ENCODE results near the gene TRIM9.

- no peak for TF ChIP-seq CTCF (IDR thresholded peaks at IDR 0.05 in 4 of 5, conservative IDR thresholded peaks at IDR 0.05 in 1 of 5)
- TF ChIP-seq POLR2A (IDR thresholded peaks at IDR 0.05): no peak
These were observed 28.3 kb downstream of the TRIM9 start for GRCh38 chr14:51066576-51066975.

All from gastrocnemius medialis (tissue), 4 donors.